HepG2 (cell line): Measurements from ENCODE around the gene MBD5. TPM values are rescaled to one million over a fixed set of nuclear protein-coding genes. Genes with fewer than 3 reads are reported as not detected.
A peak's percentile ranks its signal among the peaks of the same experiment; 100 is the strongest.

ENCODE experiments used
- CENPT ChIP-seq: sonication (generic); formaldehyde crosslinking; IDR thresholded peaks from 2 replicates; pipeline ENCODE4 v1.8.0; 2022; ENCODE audit warnings: low read depth, mild to moderate bottlenecking, moderate library complexity, missing genetic modification reagents
- DMTF1 ChIP-seq: sonication (generic); formaldehyde crosslinking; IDR thresholded peaks from 2 replicates; pipeline ENCODE4 v1.4.0; 2020; ENCODE audit warnings: mild to moderate bottlenecking, missing genetic modification reagents
- E2F1 ChIP-seq: sonication (generic); formaldehyde crosslinking; IDR thresholded peaks from 2 replicates; pipeline ENCODE4 v1.5.0; 2020; ENCODE audit warnings: missing genetic modification reagents
- HDAC2 ChIP-seq: sonication (generic); formaldehyde crosslinking; IDR thresholded peaks from 2 replicates; pipeline ENCODE4 v1.4.0; 2020; ENCODE audit warnings: missing genetic modification reagents
- KMT2B ChIP-seq: IDR thresholded peaks from 2 replicates; pipeline ENCODE4 v1.6.1; 2016; ENCODE audit warnings: missing genetic modification reagents, missing compliant biosample characterization
- PLRG1 ChIP-seq: fragments of 450-650 bp; conservative IDR thresholded peaks from 2 replicates; pipeline ENCODE4 v1.6.1; 2016
- RAD21 ChIP-seq: fragments of 450-650 bp; formaldehyde crosslinking; IDR thresholded peaks from 2 replicates; pipeline ENCODE4 v1.5.0; 2020; ENCODE audit warnings: mild to moderate bottlenecking
- RARG ChIP-seq: sonication (generic); formaldehyde crosslinking; IDR thresholded peaks from 2 replicates; pipeline ENCODE4 v1.4.0; 2020; ENCODE audit warnings: low read depth, mild to moderate bottlenecking, missing genetic modification reagents
- SRF ChIP-seq: IDR thresholded peaks from 2 replicates; pipeline ENCODE4 v1.6.1; 2011; ENCODE audit warnings: mild to moderate bottlenecking, low read depth, low read length, moderate library complexity
- ZKSCAN5 ChIP-seq: sonication (generic); formaldehyde crosslinking; IDR thresholded peaks from 2 replicates; pipeline ENCODE4 v1.5.1; 2020; ENCODE audit warnings: mild to moderate bottlenecking, missing genetic modification reagents
- ZNF124 ChIP-seq: sonication (generic); formaldehyde crosslinking; IDR thresholded peaks from 2 replicates; pipeline ENCODE4 v1.4.0; 2020; ENCODE audit warnings: missing genetic modification reagents
- ZNF292 ChIP-seq: sonication (generic); formaldehyde crosslinking; IDR thresholded peaks from 2 replicates; pipeline ENCODE4 v1.8.1; 2022; ENCODE audit warnings: mild to moderate bottlenecking, low read depth, missing genetic modification reagents, borderline replicate concordance
- ZNF33A ChIP-seq: sonication (generic); formaldehyde crosslinking; IDR thresholded peaks from 2 replicates; pipeline ENCODE4 v1.5.1; 2020; ENCODE audit warnings: missing genetic modification reagents, mild to moderate bottlenecking, moderate library complexity, borderline replicate concordance
- ZNF503 ChIP-seq: sonication (generic); formaldehyde crosslinking; IDR thresholded peaks from 2 replicates; pipeline ENCODE4 v1.4.0; 2020; ENCODE audit warnings: missing genetic modification reagents
- ZNF558 ChIP-seq: sonication (generic); formaldehyde crosslinking; IDR thresholded peaks from 2 replicates; pipeline ENCODE4 v1.9.0; 2022; ENCODE audit warnings: mild to moderate bottlenecking, missing genetic modification reagents, borderline replicate concordance
- ZNF737 ChIP-seq: sonication (generic); formaldehyde crosslinking; IDR thresholded peaks from 2 replicates; pipeline ENCODE4 v1.5.0; 2020; ENCODE audit warnings: missing genetic modification reagents, mild to moderate bottlenecking, borderline replicate concordance
- ZNF781 ChIP-seq: sonication (generic); formaldehyde crosslinking; IDR thresholded peaks from 2 replicates; pipeline ENCODE4 v1.5.1; 2020; ENCODE audit warnings: borderline replicate concordance, mild to moderate bottlenecking, missing genetic modification reagents; ENCODE audit errors: not compliant biosample characterization
- ZNF878 ChIP-seq: sonication (generic); formaldehyde crosslinking; IDR thresholded peaks from 2 replicates; pipeline ENCODE4 v1.8.1; 2023; ENCODE audit warnings: mild to moderate bottlenecking, missing genetic modification reagents, moderate library complexity
- polyA plus RNA-seq, 8 experiments: library from polyadenylated mRNA; depleted of rRNA in 3 of 8; stranded (reverse) in 7 of 8; unstranded in 1 of 8; fragments of >200 nt; fragmentation: Illumina TruSeq in 4 of 8; extraction: Trizol in 4 of 8; gene quantifications; 2 replicates each; pipeline versions ENCODE4 v1.2.1 to v1.2.3, GENCODE V29; 2011 to 2016; ENCODE audit warnings: low read depth in 4 of 8, missing spikeins in 1 of 8, mixed read lengths in 1 of 8; ENCODE audit not compliant: insufficient read depth in 1 of 8
- total RNA-seq, 5 experiments: library from RNA; depleted of rRNA; stranded (reverse); fragments of >200 nt; fragmentation: Illumina TruSeq; extraction: Trizol; gene quantifications; 2 replicates each; pipeline ENCODE4 v1.2.3, GENCODE V29; 2016; ENCODE audit warnings: low read depth in 1 of 5
- TF ChIP-seq, protein P1 (sequence below): sonication (generic); formaldehyde crosslinking; IDR thresholded peaks from 2 replicates; pipeline ENCODE4 v1.9.0; 2022; ENCODE audit warnings: missing genetic modification reagents, mild to moderate bottlenecking, borderline replicate concordance
- TF ChIP-seq, protein P2 (sequence below), 2 experiments: sonication (generic) in 1 of 2; formaldehyde crosslinking in 1 of 2; IDR thresholded peaks; 2 replicates each; pipeline versions ENCODE4 v1.5.1 to v1.6.1; 2011 to 2020; ENCODE audit warnings: borderline replicate concordance in 1 of 2, low read depth in 1 of 2, low read length in 1 of 2, mild to moderate bottlenecking in 1 of 2, missing genetic modification reagents in 1 of 2, moderate library complexity in 1 of 2

MBD5 gene
- total and polyA plus RNA-seq, 2 of the 13 experiments (the other 11 are each of a cell fraction or from before 2014, with no cell fraction given) = 13.5 to 26.4 TPM

GRCh38 chr2:148509288-148509902 lies 488.5 kb downstream of the MBD5 start (continued):
- TF ChIP-seq ZNF781 (CRISPR knock-in tag) (peak; percentile 29), ZNF292 (peak; percentile 91), PLRG1 (no peak), E2F1 (CRISPR knock-in tag) (0 out of 2 replicates have a peak, but pooled peaks have one; percentile 16), KMT2B (CRISPR knock-in tag) (peak; percentile 83), ZNF558 (CRISPR knock-in tag) (no peak), SRF (no peak), RAD21 (CRISPR knock-in tag) (peak; percentile 97), CENPT (CRISPR knock-in tag) (no peak), ZNF878 (CRISPR knock-in tag) (0 out of 2 replicates have a peak, but pooled peaks have one; percentile 61), ZNF737 (CRISPR knock-in tag) (no peak), DMTF1 (no peak), ZNF124 (CRISPR knock-in tag) (peak; percentile 75; the same call in 1 of the 2 replicates), RARG (CRISPR knock-in tag) (no peak), ZKSCAN5 (CRISPR knock-in tag) (peak; percentile 86; the same call in 1 of the 2 replicates), ZNF33A (CRISPR knock-in tag) (no peak), HDAC2 (peak; percentile 66), ZNF503 (CRISPR knock-in tag) (no peak; the same call in 1 of the 2 replicates)
- TF ChIP-seq, protein P1, sequence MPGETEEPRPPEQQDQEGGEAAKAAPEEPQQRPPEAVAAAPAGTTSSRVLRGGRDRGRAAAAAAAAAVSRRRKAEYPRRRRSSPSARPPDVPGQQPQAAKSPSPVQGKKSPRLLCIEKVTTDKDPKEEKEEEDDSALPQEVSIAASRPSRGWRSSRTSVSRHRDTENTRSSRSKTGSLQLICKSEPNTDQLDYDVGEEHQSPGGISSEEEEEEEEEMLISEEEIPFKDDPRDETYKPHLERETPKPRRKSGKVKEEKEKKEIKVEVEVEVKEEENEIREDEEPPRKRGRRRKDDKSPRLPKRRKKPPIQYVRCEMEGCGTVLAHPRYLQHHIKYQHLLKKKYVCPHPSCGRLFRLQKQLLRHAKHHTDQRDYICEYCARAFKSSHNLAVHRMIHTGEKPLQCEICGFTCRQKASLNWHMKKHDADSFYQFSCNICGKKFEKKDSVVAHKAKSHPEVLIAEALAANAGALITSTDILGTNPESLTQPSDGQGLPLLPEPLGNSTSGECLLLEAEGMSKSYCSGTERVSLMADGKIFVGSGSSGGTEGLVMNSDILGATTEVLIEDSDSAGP (CRISPR knock-in tag) = peak; percentile 79; the same call in 1 of the 2 replicates
- TF ChIP-seq, protein P2, sequence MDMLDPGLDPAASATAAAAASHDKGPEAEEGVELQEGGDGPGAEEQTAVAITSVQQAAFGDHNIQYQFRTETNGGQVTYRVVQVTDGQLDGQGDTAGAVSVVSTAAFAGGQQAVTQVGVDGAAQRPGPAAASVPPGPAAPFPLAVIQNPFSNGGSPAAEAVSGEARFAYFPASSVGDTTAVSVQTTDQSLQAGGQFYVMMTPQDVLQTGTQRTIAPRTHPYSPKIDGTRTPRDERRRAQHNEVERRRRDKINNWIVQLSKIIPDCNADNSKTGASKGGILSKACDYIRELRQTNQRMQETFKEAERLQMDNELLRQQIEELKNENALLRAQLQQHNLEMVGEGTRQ (IDR thresholded peaks at IDR 0.05; ENCODE audit: low read depth, low read length) = no peak
- TF ChIP-seq, protein P2 (CRISPR knock-in tag; IDR thresholded peaks at IDR 0.05; ENCODE audit: borderline replicate concordance) = no peak
